Urinary bladder (tissue), 4 donors: ENCODE data around the gene PDXK. TPM values are rescaled to one million over a fixed set of nuclear protein-coding genes. Genes with fewer than 3 reads are reported as not detected.

Source experiments
- DNase-seq: peaks from one replicate; pipeline ENCODE4 v3.0.0-alpha.2; 2015; ENCODE audit errors: extremely low spot score
- H3K27ac ChIP-seq: one replicate; pipeline ENCODE4 v1.5.1; 2013; ENCODE audit warnings: low read depth, mild to moderate bottlenecking, moderate library complexity
- H3K36me3 ChIP-seq: one replicate; pipeline ENCODE4 v1.6.1; 2013; ENCODE audit warnings: mild to moderate bottlenecking, moderate library complexity; ENCODE audit not compliant: insufficient read depth
- H3K4me1 ChIP-seq: one replicate; pipeline ENCODE4 v1.6.1; 2013; ENCODE audit warnings: mild to moderate bottlenecking, moderate library complexity; ENCODE audit not compliant: insufficient read depth
- H3K4me3 ChIP-seq: one replicate; pipeline ENCODE4 v1.5.1; 2013; ENCODE audit warnings: low read depth, low read length
- WGBS: extraction: QIAGEN DNeasy Blood & Tissue Kit; methylation state at CpG from one replicate; pipeline ENCODE4 v1.1.7; 2013; 5-methylcytosine and 5-hydroxymethylcytosine counted together
- polyA plus RNA-seq: library from polyadenylated mRNA; stranded (reverse); fragments of 200-250 nt; gene quantifications from one replicate; pipeline ENCODE4 v1.2.3, GENCODE V29; 2013
- small RNA-seq: library from RNA; depleted of rRNA; stranded (forward); fragments of <200 nt; gene quantifications from one replicate; pipeline ENCODE3, GENCODE V24; 2014
- total RNA-seq: library from RNA; depleted of rRNA; stranded (reverse); fragments of >200 nt; gene quantifications from one replicate; pipeline ENCODE4 v1.2.3, GENCODE V29; 2014
- donor health status: healthy with polysubstance abuse.
- donor health status: healthy.

Gene PDXK
- total and polyA plus RNA-seq, 2 donors: 30.8 to 34.1 TPM

GRCh38 chr21:43803558-43804300 is 84.8 kb downstream of the PDXK start:
- H3K36me3 ChIP-seq: peaks cover 2% of the 10 kb centered on the region
- 90% methylated on average over 33 of the region's 33 CpGs for WGBS
- DNase-seq: no peak

GRCh38 chr21:43805275-43805800 is 86.4 kb downstream of the PDXK start:
- no peak overlapping the region for H3K4me3 ChIP-seq
- peaks cover 2% of the 10 kb centered on the region for H3K36me3 ChIP-seq
- no peaks in the 10 kb centered on the region for H3K4me1 ChIP-seq
- DNase-seq: no peak
- H3K27ac ChIP-seq: no peak overlapping the region
- 83% methylated on average over 14 of the region's 14 CpGs for WGBS

More at GRCh38 chr21:43803558-43804300, 84.8 kb downstream of the PDXK start:
- no peak overlapping the region for H3K27ac ChIP-seq
- H3K4me1 ChIP-seq: no peaks in the 10 kb centered on the region
- H3K4me3 ChIP-seq: no peak overlapping the region

- peaks cover 2% of the 10 kb centered on the region for H3K36me3 ChIP-seq
- WGBS: 87% methylated on average over 21 of the region's 21 CpGs
Observed at GRCh38 chr21:43806017-43806710, 87.2 kb downstream of the PDXK start.

GRCh38 chr21:43808367-43808766 is 89.4 kb downstream of the PDXK start:
- no peak for DNase-seq
- WGBS: 86% methylated on average over 18 of the region's 18 CpGs
- no peak overlapping the region for H3K27ac ChIP-seq
- H3K36me3 ChIP-seq: peaks cover 2% of the 10 kb centered on the region
- no peaks in the 10 kb centered on the region for H3K4me1 ChIP-seq
- no peak overlapping the region for H3K4me3 ChIP-seq

More at GRCh38 chr21:43806017-43806710, 87.2 kb downstream of the PDXK start:
- H3K4me3 ChIP-seq: no peak overlapping the region
- no peak overlapping the region for H3K27ac ChIP-seq
- H3K4me1 ChIP-seq: no peaks in the 10 kb centered on the region
- DNase-seq: no peak

GRCh38 chr21:43808832-43809251 is 89.9 kb downstream of the PDXK start:
- H3K4me1 ChIP-seq: no peaks in the 10 kb centered on the region
- no peak overlapping the region for H3K27ac ChIP-seq
- no peak for DNase-seq
- no peak overlapping the region for H3K4me3 ChIP-seq
- WGBS: 85% methylated on average over 22 of the region's 22 CpGs
- H3K36me3 ChIP-seq: peaks cover 2% of the 10 kb centered on the region

GRCh38 chr21:43809346-43809799 is 90.4 kb downstream of the PDXK start:
- DNase-seq: no peak
- H3K4me3 ChIP-seq: no peak overlapping the region
- H3K36me3 ChIP-seq: no peaks in the 10 kb centered on the region
- H3K4me1 ChIP-seq: no peaks in the 10 kb centered on the region
- no peak overlapping the region for H3K27ac ChIP-seq
- 77% methylated on average over 16 of the region's 16 CpGs for WGBS

GRCh38 chr21:43809853-43810504 is 91.0 kb downstream of the PDXK start:
- WGBS: 61% methylated on average over 26 of the region's 26 CpGs
- Histone ChIP-seq H3K27ac (no peak overlapping the region), H3K36me3 (no peaks in the 10 kb centered on the region), H3K4me3 (no peak overlapping the region), H3K4me1 (no peaks in the 10 kb centered on the region)
- DNase-seq: no peak

- Histone ChIP-seq H3K27ac (no peak overlapping the region), H3K4me3 (no peak overlapping the region)
Observed at GRCh38 chr21:43810505-43811261, 91.8 kb downstream of the PDXK start.

GRCh38 chr21:43811262-43812105 is 92.6 kb downstream of the PDXK start:
- Histone ChIP-seq H3K27ac (no peak overlapping the region), H3K4me3 (no peak overlapping the region), H3K4me1 (no peaks in the 10 kb centered on the region), H3K36me3 (no peaks in the 10 kb centered on the region)
- 74% methylated on average over 24 of the region's 24 CpGs for WGBS
- DNase-seq: no peak

More at GRCh38 chr21:43810505-43811261, 91.8 kb downstream of the PDXK start:
- 20% methylated on average over 23 of the region's 23 CpGs for WGBS
- DNase-seq: no peak
- no peaks in the 10 kb centered on the region for H3K36me3 ChIP-seq
- H3K4me1 ChIP-seq: no peaks in the 10 kb centered on the region

Small RNA genes lying within 50 kb of the gene (small RNA-seq; reads per million reads assigned to genes)
- not detected for gene AP001052.1

Other genes starting within 250 kb of the PDXK start
- gene HSF2BP, start 59.6 kb upstream of the PDXK start, total RNA-seq: 1.1 TPM
- gene HSF2BP, start 59.6 kb upstream of the PDXK start, polyA plus RNA-seq: 0.37 TPM
- 17.2 TPM for gene RRP1B, start 59.6 kb upstream of the PDXK start, total RNA-seq
- gene RRP1B, start 59.6 kb upstream of the PDXK start, polyA plus RNA-seq: 13.5 TPM
- 11.0 TPM for gene CSTB, start 57.2 kb downstream of the PDXK start, total RNA-seq
- gene CSTB, start 57.2 kb downstream of the PDXK start, polyA plus RNA-seq: 91.8 TPM
- gene RRP1, start 70.4 kb downstream of the PDXK start, total RNA-seq: 12.3 TPM
- gene RRP1, start 70.4 kb downstream of the PDXK start, polyA plus RNA-seq: 11.6 TPM
- gene AGPAT3, start 146.1 kb downstream of the PDXK start, total RNA-seq: 19.5 TPM
- gene AGPAT3, start 146.1 kb downstream of the PDXK start, polyA plus RNA-seq: 25.1 TPM